Lower leg skin (tissue), 3 donors: ENCODE data around the gene PITX3.

Source experiments
- POLR2A ChIP-seq, 2 donors: fragments of 450-650 bp; IDR thresholded peaks; one replicate each; pipeline ENCODE4 v1.6.1; 2016 to 2017; ENCODE audit warnings: antibody characterized with exemption in 2 of 2, mild to moderate bottlenecking in 1 of 2, moderate library complexity in 1 of 2
- TF ChIP-seq, protein P1 (sequence below), 3 donors: fragments of 450-650 bp; IDR thresholded peaks; one replicate each; pipeline ENCODE4 v1.5.1; 2016; ENCODE audit warnings: antibody characterized with exemption in 3 of 3, mild to moderate bottlenecking in 3 of 3, moderate library complexity in 2 of 3

GRCh38 chr10:102225646-102226541 lies 15.4 kb downstream of the PITX3 start, which contains the start of gene ELOVL3:
- TF ChIP-seq, protein P1, sequence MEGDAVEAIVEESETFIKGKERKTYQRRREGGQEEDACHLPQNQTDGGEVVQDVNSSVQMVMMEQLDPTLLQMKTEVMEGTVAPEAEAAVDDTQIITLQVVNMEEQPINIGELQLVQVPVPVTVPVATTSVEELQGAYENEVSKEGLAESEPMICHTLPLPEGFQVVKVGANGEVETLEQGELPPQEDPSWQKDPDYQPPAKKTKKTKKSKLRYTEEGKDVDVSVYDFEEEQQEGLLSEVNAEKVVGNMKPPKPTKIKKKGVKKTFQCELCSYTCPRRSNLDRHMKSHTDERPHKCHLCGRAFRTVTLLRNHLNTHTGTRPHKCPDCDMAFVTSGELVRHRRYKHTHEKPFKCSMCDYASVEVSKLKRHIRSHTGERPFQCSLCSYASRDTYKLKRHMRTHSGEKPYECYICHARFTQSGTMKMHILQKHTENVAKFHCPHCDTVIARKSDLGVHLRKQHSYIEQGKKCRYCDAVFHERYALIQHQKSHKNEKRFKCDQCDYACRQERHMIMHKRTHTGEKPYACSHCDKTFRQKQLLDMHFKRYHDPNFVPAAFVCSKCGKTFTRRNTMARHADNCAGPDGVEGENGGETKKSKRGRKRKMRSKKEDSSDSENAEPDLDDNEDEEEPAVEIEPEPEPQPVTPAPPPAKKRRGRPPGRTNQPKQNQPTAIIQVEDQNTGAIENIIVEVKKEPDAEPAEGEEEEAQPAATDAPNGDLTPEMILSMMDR (IDR thresholded peaks at IDR 0.05), result no peak
- TF ChIP-seq POLR2A (IDR thresholded peaks at IDR 0.05), result no peak
